ENCODE measurements around the gene COL8A1. TPM values are rescaled to one million over a fixed set of nuclear protein-coding genes. Genes with fewer than 3 reads are reported as not detected.

Gene COL8A1
- total RNA-seq, 1 experiment from 2014 or later: 0.07 TPM

DNA sequence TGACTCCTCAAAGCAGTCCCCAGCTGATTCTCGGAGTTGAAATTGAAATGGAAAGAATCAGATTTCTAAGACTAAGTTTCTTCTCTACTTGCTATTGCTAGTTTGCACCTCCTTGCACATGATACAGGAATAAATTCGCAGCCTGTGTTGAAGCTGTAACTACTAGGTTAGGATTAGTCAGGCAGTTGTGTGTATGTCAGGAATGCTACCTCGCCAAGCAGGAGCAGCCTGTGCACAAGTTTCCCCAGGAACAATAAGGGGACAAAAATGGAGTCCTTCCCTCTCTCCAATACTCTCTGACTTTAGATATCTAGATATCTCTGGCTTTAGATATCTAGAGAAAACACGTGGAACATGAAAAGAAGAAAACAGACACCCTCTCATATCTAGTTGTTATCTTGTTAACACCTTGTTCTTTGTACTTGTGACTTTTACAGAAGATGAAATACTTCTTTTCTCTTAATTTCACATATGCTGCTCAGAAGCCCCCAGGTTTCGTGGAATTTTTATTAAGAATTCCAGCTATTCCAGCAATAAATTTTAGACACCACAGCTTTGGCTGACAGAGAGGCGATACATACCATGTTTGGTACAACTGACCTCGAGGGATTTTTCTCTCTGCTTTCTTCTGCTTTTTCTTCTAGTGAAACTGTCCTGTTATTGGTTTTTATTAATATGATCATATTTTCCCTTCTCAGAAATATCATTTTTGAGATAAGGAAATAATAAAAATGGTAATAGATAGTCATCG lies 123.2 kb downstream of the COL8A1 start:
- TF ChIP-seq FOSL1 (IDR thresholded peaks at IDR 0.05; ENCODE audit: low read depth): no peak
- no peak for TF ChIP-seq SRF (IDR thresholded peaks at IDR 0.05; ENCODE audit: low read depth)
- TF ChIP-seq, protein P1, sequence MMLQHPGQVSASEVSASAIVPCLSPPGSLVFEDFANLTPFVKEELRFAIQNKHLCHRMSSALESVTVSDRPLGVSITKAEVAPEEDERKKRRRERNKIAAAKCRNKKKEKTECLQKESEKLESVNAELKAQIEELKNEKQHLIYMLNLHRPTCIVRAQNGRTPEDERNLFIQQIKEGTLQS (IDR thresholded peaks at IDR 0.05): no peak
- TF ChIP-seq, protein P2, sequence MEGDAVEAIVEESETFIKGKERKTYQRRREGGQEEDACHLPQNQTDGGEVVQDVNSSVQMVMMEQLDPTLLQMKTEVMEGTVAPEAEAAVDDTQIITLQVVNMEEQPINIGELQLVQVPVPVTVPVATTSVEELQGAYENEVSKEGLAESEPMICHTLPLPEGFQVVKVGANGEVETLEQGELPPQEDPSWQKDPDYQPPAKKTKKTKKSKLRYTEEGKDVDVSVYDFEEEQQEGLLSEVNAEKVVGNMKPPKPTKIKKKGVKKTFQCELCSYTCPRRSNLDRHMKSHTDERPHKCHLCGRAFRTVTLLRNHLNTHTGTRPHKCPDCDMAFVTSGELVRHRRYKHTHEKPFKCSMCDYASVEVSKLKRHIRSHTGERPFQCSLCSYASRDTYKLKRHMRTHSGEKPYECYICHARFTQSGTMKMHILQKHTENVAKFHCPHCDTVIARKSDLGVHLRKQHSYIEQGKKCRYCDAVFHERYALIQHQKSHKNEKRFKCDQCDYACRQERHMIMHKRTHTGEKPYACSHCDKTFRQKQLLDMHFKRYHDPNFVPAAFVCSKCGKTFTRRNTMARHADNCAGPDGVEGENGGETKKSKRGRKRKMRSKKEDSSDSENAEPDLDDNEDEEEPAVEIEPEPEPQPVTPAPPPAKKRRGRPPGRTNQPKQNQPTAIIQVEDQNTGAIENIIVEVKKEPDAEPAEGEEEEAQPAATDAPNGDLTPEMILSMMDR (IDR thresholded peaks at IDR 0.05 in 2 of 3, conservative IDR thresholded peaks at IDR 0.05 in 1 of 3; ENCODE audit: borderline replicate concordance in 1 of 3, insufficient read depth in 1 of 3, low read depth in 2 of 3, low read length in 2 of 3): no peak
- no peak for TF ChIP-seq YY1 (IDR thresholded peaks at IDR 0.05; ENCODE audit: extremely low read depth, insufficient replicate concordance, low read depth, low read length)
- TF ChIP-seq ZFX (IDR thresholded peaks at IDR 0.05): no peak
- no peak for TF ChIP-seq SP1 (IDR thresholded peaks at IDR 0.05; ENCODE audit: low read depth)
- no peak for TF ChIP-seq CEBPB (IDR thresholded peaks at IDR 0.05; ENCODE audit: low read depth)
- TF ChIP-seq POLR2AphosphoS5 (IDR thresholded peaks at IDR 0.05; ENCODE audit: low read depth, low read length): no peak
- no peak for TF ChIP-seq EZH2 (IDR thresholded peaks at IDR 0.05)
- no peak for TF ChIP-seq EZH2phosphoT487 (IDR thresholded peaks at IDR 0.05; ENCODE audit: borderline replicate concordance)
- TF ChIP-seq, protein P3, sequence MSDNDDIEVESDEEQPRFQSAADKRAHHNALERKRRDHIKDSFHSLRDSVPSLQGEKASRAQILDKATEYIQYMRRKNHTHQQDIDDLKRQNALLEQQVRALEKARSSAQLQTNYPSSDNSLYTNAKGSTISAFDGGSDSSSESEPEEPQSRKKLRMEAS (IDR thresholded peaks at IDR 0.05): no peak
- TF ChIP-seq TCF7L2 (IDR thresholded peaks at IDR 0.05; ENCODE audit: borderline replicate concordance, extremely low read depth, insufficient read depth, insufficient read length): no peak
- TF ChIP-seq, protein P4, sequence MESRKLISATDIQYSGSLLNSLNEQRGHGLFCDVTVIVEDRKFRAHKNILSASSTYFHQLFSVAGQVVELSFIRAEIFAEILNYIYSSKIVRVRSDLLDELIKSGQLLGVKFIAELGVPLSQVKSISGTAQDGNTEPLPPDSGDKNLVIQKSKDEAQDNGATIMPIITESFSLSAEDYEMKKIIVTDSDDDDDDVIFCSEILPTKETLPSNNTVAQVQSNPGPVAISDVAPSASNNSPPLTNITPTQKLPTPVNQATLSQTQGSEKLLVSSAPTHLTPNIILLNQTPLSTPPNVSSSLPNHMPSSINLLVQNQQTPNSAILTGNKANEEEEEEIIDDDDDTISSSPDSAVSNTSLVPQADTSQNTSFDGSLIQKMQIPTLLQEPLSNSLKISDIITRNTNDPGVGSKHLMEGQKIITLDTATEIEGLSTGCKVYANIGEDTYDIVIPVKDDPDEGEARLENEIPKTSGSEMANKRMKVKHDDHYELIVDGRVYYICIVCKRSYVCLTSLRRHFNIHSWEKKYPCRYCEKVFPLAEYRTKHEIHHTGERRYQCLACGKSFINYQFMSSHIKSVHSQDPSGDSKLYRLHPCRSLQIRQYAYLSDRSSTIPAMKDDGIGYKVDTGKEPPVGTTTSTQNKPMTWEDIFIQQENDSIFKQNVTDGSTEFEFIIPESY (IDR thresholded peaks at IDR 0.05; ENCODE audit: extremely low read depth, insufficient replicate concordance, low read length): no peak
- no peak for TF ChIP-seq SIN3A (IDR thresholded peaks at IDR 0.05; ENCODE audit: low read depth)
- no peak for TF ChIP-seq POLR2A (IDR thresholded peaks at IDR 0.05; ENCODE audit: borderline replicate concordance, extremely low read depth, insufficient read depth, insufficient read length)
- TF ChIP-seq EGR1 (IDR thresholded peaks at IDR 0.05; ENCODE audit: low read depth): no peak
- TF ChIP-seq, protein P5, sequence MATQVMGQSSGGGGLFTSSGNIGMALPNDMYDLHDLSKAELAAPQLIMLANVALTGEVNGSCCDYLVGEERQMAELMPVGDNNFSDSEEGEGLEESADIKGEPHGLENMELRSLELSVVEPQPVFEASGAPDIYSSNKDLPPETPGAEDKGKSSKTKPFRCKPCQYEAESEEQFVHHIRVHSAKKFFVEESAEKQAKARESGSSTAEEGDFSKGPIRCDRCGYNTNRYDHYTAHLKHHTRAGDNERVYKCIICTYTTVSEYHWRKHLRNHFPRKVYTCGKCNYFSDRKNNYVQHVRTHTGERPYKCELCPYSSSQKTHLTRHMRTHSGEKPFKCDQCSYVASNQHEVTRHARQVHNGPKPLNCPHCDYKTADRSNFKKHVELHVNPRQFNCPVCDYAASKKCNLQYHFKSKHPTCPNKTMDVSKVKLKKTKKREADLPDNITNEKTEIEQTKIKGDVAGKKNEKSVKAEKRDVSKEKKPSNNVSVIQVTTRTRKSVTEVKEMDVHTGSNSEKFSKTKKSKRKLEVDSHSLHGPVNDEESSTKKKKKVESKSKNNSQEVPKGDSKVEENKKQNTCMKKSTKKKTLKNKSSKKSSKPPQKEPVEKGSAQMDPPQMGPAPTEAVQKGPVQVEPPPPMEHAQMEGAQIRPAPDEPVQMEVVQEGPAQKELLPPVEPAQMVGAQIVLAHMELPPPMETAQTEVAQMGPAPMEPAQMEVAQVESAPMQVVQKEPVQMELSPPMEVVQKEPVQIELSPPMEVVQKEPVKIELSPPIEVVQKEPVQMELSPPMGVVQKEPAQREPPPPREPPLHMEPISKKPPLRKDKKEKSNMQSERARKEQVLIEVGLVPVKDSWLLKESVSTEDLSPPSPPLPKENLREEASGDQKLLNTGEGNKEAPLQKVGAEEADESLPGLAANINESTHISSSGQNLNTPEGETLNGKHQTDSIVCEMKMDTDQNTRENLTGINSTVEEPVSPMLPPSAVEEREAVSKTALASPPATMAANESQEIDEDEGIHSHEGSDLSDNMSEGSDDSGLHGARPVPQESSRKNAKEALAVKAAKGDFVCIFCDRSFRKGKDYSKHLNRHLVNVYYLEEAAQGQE (IDR thresholded peaks at IDR 0.05; ENCODE audit: low read depth): no peak
- DNase-seq (ENCODE audit: low read depth, low spot score) (no peak), ATAC-seq (no peak)
- RAD21 ChIA-PET (ENCODE audit: low non-redundant PET in 1 of 2, low total read pairs in 2 of 2, uncharacterized antibody in 2 of 2, unreplicated experiment in 2 of 2): no interaction called here
- intact Hi-C loops (cut with micrococcal nuclease): no loop called here
- Histone ChIP-seq H4K20me1 (ENCODE audit: insufficient read depth) (0 out of 2 replicates have a peak, but pooled peaks cover 7% of the 10 kb centered on the region), H3K9ac (ENCODE audit: low read length) (no peak overlapping the region), H3K79me2 (ENCODE audit: insufficient read depth, low read length) (no peaks in the 10 kb centered on the region), H3K27me3 (ENCODE audit: insufficient read depth, low read length) (peaks cover 72% of the 10 kb centered on the region), H3K9me3 (ENCODE audit: control insufficient read depth in 1 of 2, insufficient read depth in 1 of 2, low read depth in 1 of 2, low read length in 2 of 2) (no peaks in the 10 kb centered on the region), H3K9me2 (ENCODE audit: insufficient read depth) (no peaks in the 10 kb centered on the region), H3K4me3 (replicated peaks in 1 of 2; ENCODE audit: low read depth in 1 of 2, low read length in 2 of 2) (no peak overlapping the region), H2AFZ (ENCODE audit: low read depth, low read length, poor library complexity, severe bottlenecking) (no peak overlapping the region), H3K4me2 (ENCODE audit: low read length) (no peak overlapping the region), H3K27ac (ENCODE audit: low read depth, low read length) (no peak overlapping the region), H3K36me3 (ENCODE audit: control insufficient read depth in 1 of 2, insufficient read depth in 2 of 2, low read length in 2 of 2) (no peaks in the 10 kb centered on the region), H3K4me1 (ENCODE audit: control insufficient read depth in 1 of 2, insufficient read depth in 2 of 2, low read length in 2 of 2) (no peaks in the 10 kb centered on the region)
- CTCF ChIA-PET: no interaction called here
- POLR2A ChIA-PET: no interaction called here
- BruUV-seq (replicated peaks): no TSS peak

Measured in HCT116 (cell line).